Ramos (cell line): Measurements from ENCODE around the gene PMEL.
"Not testable (repeated sequence)": the region's sequence is repeated elsewhere in the genome, so short reads cannot be mapped to it uniquely, and the experiment has no call there.

ENCODE experiments used
- in situ Hi-C: fragments of 300-500 bp; cut with MboI; formaldehyde crosslinking; loops from one replicate; pipeline ENCODE4 v1.14.3; 2022; ENCODE audit warnings: low sequenced_read_pairs; ENCODE audit not compliant: unreplicated experiment

The PMEL gene

GRCh38 chr12:55965941-55966407 is at the start of gene PMEL:
Gene PMEL, minus strand, starts transcription at chr12:55966042. Its CDS starts 31 bp downstream, at chr12:55966011.
- in situ Hi-C loops, result no loop called here

- in situ Hi-C loops, result no loop called here
These were observed 48.4 kb upstream of the PMEL start for GRCh38 chr12:56014205-56014604.

GRCh38 chr12:56013482-56013881 is 47.6 kb upstream of the PMEL start:
- in situ Hi-C loops, result no loop called here

GRCh38 chr12:56011509-56012090 is 45.8 kb upstream of the PMEL start:
- in situ Hi-C loops, result no loop called here

GRCh38 chr12:56010111-56010570 is 44.3 kb upstream of the PMEL start:
- in situ Hi-C loops, result no loop called here

GRCh38 chr12:56007564-56008559 is 42.0 kb upstream of the PMEL start:
- in situ Hi-C loops, result no loop called here

GRCh38 chr12:56004211-56004610 is 38.4 kb upstream of the PMEL start:
- in situ Hi-C loops, result no loop called here

GRCh38 chr12:56003376-56003775 is 37.5 kb upstream of the PMEL start:
- in situ Hi-C loops, result not testable (repeated sequence)

GRCh38 chr12:56001487-56002100 is 35.8 kb upstream of the PMEL start:
- in situ Hi-C loops, result no loop called here

- in situ Hi-C loops, result not testable (repeated sequence)
These were observed 34.2 kb upstream of the PMEL start for GRCh38 chr12:55999999-56000540.

GRCh38 chr12:55999522-55999921 is 33.7 kb upstream of the PMEL start:
- in situ Hi-C loops, result not testable (repeated sequence)

- in situ Hi-C loops, result no loop called here
These were observed 31.7 kb upstream of the PMEL start for GRCh38 chr12:55997535-55997859.

- in situ Hi-C loops, result no loop called here
These were observed 31.1 kb upstream of the PMEL start, which contains the start of gene SUOX for GRCh38 chr12:55996715-55997534. Gene SUOX, plus strand, starts transcription at chr12:55997276. Its CDS starts 4,946 bp downstream, at chr12:56002222.

- in situ Hi-C loops, result no loop called here
These were observed 30.4 kb upstream of the PMEL start for GRCh38 chr12:55996201-55996714.

GRCh38 chr12:55995366-55995765 is 29.5 kb upstream of the PMEL start:
- in situ Hi-C loops, result no loop called here

GRCh38 chr12:55993230-55993853 is 27.5 kb upstream of the PMEL start:
- in situ Hi-C loops, result no loop called here

- in situ Hi-C loops, result no loop called here
These were observed 25.3 kb upstream of the PMEL start for GRCh38 chr12:55991110-55991509.

GRCh38 chr12:55985976-55986375 is 20.1 kb upstream of the PMEL start:
- in situ Hi-C loops, result not testable (repeated sequence)

GRCh38 chr12:55985341-55985740 is 19.5 kb upstream of the PMEL start:
- in situ Hi-C loops, result no loop called here
